Measurements from ENCODE around the gene DMRTB1. TPM values are rescaled to one million over a fixed set of nuclear protein-coding genes. Genes with fewer than 3 reads are reported as not detected.

The DMRTB1 gene
- total RNA-seq, 2 experiments from 2014 or later = not detected

GRCh38 chr1:53470584-53470983, 11.4 kb downstream of the DMRTB1 start:
- intact Hi-C loops (cut with micrococcal nuclease) = no loop called here

GRCh38 chr1:53471000-53471399, 11.8 kb downstream of the DMRTB1 start:
- CTCF ChIA-PET = no interaction called here
- DNase-seq = no peak
- no peak overlapping the region for H3K27ac Mint-ChIP-seq
- H3K4me1 Mint-ChIP-seq (ENCODE audit: low read depth) = no peaks in the 10 kb centered on the region
- POLR2A ChIA-PET = no interaction called here
- H3K4me3 Mint-ChIP-seq = no peak overlapping the region
- H3K9me3 Mint-ChIP-seq = no peaks in the 10 kb centered on the region
- intact Hi-C loops (cut with micrococcal nuclease) = no loop called here
- no peaks in the 10 kb centered on the region for H3K36me3 Mint-ChIP-seq
- H3K27me3 Mint-ChIP-seq = no peaks in the 10 kb centered on the region

More at GRCh38 chr1:53470584-53470983, 11.4 kb downstream of the DMRTB1 start:
- CTCF ChIA-PET = no interaction called here
- POLR2A ChIA-PET = no interaction called here
- Mint-ChIP-seq H3K4me3 (no peak overlapping the region), H3K9me3 (no peaks in the 10 kb centered on the region), H3K27ac (no peak overlapping the region), H3K36me3 (no peaks in the 10 kb centered on the region), H3K27me3 (no peaks in the 10 kb centered on the region), H3K4me1 (ENCODE audit: low read depth) (no peaks in the 10 kb centered on the region)
- DNase-seq = no peak

- no peaks in the 10 kb centered on the region for H3K9me3 Mint-ChIP-seq
- H3K27me3 Mint-ChIP-seq = no peaks in the 10 kb centered on the region
- no peak overlapping the region for H3K27ac Mint-ChIP-seq
- ChIA-PET POLR2A (no interaction called here), CTCF (no interaction called here)
- no peaks in the 10 kb centered on the region for H3K36me3 Mint-ChIP-seq
- no peaks in the 10 kb centered on the region for H3K4me1 Mint-ChIP-seq (ENCODE audit: low read depth)
- H3K4me3 Mint-ChIP-seq = no peak overlapping the region
- intact Hi-C loops (cut with micrococcal nuclease) = no loop called here
- no peak for DNase-seq
These were observed 14.3 kb downstream of the DMRTB1 start for GRCh38 chr1:53473463-53473862.

GRCh38 chr1:53475664-53476063, 16.5 kb downstream of the DMRTB1 start:
- ChIA-PET POLR2A (no interaction called here), CTCF (no interaction called here)
- Mint-ChIP-seq H3K4me1 (ENCODE audit: low read depth) (no peaks in the 10 kb centered on the region), H3K36me3 (no peaks in the 10 kb centered on the region), H3K27ac (no peak overlapping the region), H3K4me3 (no peak overlapping the region), H3K27me3 (no peaks in the 10 kb centered on the region), H3K9me3 (no peaks in the 10 kb centered on the region)
- intact Hi-C loops (cut with micrococcal nuclease) = no loop called here
- DNase-seq = no peak

GRCh38 chr1:53476579-53476978, 17.4 kb downstream of the DMRTB1 start:
- Mint-ChIP-seq H3K4me3 (no peak overlapping the region), H3K27ac (no peak overlapping the region), H3K36me3 (no peaks in the 10 kb centered on the region), H3K9me3 (no peaks in the 10 kb centered on the region), H3K4me1 (ENCODE audit: low read depth) (no peaks in the 10 kb centered on the region), H3K27me3 (no peaks in the 10 kb centered on the region)
- POLR2A ChIA-PET = no interaction called here
- intact Hi-C loops (cut with micrococcal nuclease) = no loop called here
- DNase-seq = no peak
- CTCF ChIA-PET = interaction anchor here (0.8 kb wide), 1 partner anchor 65 kb away, joined by 4 read pairs; no protein-coding TSS in a partner anchor

DNA sequence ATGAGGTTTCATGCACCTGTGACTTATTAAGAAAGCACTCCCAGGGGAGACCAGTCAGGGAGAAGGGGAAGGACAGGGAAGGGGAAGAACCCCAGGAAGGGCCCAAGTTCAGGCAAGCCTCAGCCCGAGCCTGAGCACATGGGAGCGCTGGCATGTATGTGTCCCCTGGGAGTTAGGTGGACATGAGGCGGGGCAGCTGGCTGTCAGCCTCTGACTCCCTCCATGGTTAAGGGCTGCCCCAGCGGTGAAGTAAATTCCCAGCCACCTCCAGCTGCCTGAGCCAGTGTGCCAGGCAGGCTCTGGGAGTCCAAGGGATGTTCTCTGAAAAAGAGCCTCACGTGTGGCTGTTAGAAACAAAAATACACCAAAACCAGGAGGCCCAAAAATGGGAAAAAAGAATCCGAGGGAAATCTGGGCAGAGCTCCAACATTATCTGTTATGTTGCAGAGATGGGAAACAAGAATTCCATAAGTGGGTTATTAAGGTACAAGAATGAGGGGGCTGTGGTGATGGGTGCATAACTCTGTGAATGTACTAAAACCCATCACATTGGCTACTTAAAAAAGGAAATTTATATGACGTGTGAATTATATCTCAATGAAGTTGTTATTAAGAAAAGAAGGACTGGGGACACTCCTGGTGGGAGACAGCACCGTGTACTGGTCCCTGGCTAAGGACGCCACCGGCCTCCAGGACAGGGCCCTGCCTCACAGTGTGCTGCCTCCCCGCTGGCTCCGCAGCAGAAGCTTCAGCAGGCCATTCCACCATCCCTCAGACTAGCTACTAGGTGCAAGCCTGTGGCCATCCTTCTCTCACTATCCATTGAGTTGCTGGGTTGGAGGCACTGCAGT, 18.7 kb downstream of the DMRTB1 start:
- intact Hi-C loops (cut with micrococcal nuclease) = no loop called here
- H3K4me3 Mint-ChIP-seq = no peak overlapping the region
- no peak for DNase-seq
- H3K27me3 Mint-ChIP-seq = no peaks in the 10 kb centered on the region
- H3K27ac Mint-ChIP-seq = no peak overlapping the region
- no peaks in the 10 kb centered on the region for H3K36me3 Mint-ChIP-seq
- POLR2A ChIA-PET = no interaction called here
- H3K9me3 Mint-ChIP-seq = no peaks in the 10 kb centered on the region
- CTCF ChIA-PET = no interaction called here
- no peaks in the 10 kb centered on the region for H3K4me1 Mint-ChIP-seq (ENCODE audit: low read depth)

DNA sequence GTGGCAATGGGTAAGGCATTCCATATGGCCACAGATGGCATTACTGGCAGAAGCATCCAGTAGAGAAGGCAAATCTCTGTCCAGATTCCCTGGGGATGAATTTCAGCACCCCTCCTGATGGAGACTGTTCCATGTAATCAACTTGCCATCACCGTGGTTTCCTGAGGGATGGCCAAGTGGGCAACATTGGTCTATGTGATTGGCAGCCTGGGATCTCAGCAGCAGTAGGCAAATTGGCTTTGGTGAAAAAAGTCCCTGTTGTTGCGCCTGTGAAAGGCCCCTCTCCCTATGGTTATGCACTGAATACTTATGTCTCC, 19.3 kb downstream of the DMRTB1 start:
- Mint-ChIP-seq H3K27ac (no peak overlapping the region), H3K4me3 (no peak overlapping the region), H3K36me3 (no peaks in the 10 kb centered on the region), H3K4me1 (ENCODE audit: low read depth) (no peaks in the 10 kb centered on the region), H3K9me3 (no peaks in the 10 kb centered on the region), H3K27me3 (no peaks in the 10 kb centered on the region)
- ChIA-PET CTCF (no interaction called here), POLR2A (no interaction called here)
- intact Hi-C loops (cut with micrococcal nuclease) = no loop called here
- DNase-seq = no peak

GRCh38 chr1:53480678-53481077, 21.5 kb downstream of the DMRTB1 start:
- Mint-ChIP-seq H3K27me3 (peaks cover 8% of the 10 kb centered on the region), H3K4me1 (ENCODE audit: low read depth) (no peaks in the 10 kb centered on the region), H3K9me3 (no peaks in the 10 kb centered on the region), H3K36me3 (no peaks in the 10 kb centered on the region), H3K4me3 (no peak overlapping the region), H3K27ac (no peak overlapping the region)
- ChIA-PET POLR2A (no interaction called here), CTCF (no interaction called here)
- DNase-seq = no peak
- intact Hi-C loops (cut with micrococcal nuclease) = no loop called here

GRCh38 chr1:53481456-53481855, 22.3 kb downstream of the DMRTB1 start:
- Mint-ChIP-seq H3K4me1 (ENCODE audit: low read depth) (no peaks in the 10 kb centered on the region), H3K9me3 (no peaks in the 10 kb centered on the region), H3K27ac (no peak overlapping the region), H3K4me3 (no peak overlapping the region), H3K36me3 (no peaks in the 10 kb centered on the region), H3K27me3 (peaks cover 8% of the 10 kb centered on the region)
- intact Hi-C loops (cut with micrococcal nuclease) = no loop called here
- no peak for DNase-seq
- CTCF ChIA-PET = no interaction called here
- POLR2A ChIA-PET = no interaction called here

GRCh38 chr1:53482441-53483153, 23.4 kb downstream of the DMRTB1 start:
- ChIA-PET POLR2A (no interaction called here), CTCF (interaction anchor here (1.2 to 2.3 kb wide), 2 partner anchors 200 to 271 kb away, joined by 3 to 10 read pairs; no protein-coding TSS in a partner anchor)
- DNase-seq = no peak
- Mint-ChIP-seq H3K27me3 (peaks cover 11% of the 10 kb centered on the region), H3K36me3 (no peaks in the 10 kb centered on the region), H3K4me3 (no peak overlapping the region), H3K9me3 (no peaks in the 10 kb centered on the region), H3K4me1 (ENCODE audit: low read depth) (no peaks in the 10 kb centered on the region), H3K27ac (no peak overlapping the region)
- intact Hi-C loops (cut with micrococcal nuclease) = no loop called here

GRCh38 chr1:53483170-53483569, 24.0 kb downstream of the DMRTB1 start:
- no peak overlapping the region for H3K4me3 Mint-ChIP-seq
- H3K27me3 Mint-ChIP-seq = peaks cover 14% of the 10 kb centered on the region
- POLR2A ChIA-PET = no interaction called here

GRCh38 chr1:53483656-53484055, 24.5 kb downstream of the DMRTB1 start:
- POLR2A ChIA-PET = interaction anchor here (0.5 kb wide), 1 partner anchor 255 kb away, joined by 3 read pairs; no protein-coding TSS in a partner anchor
- H3K27me3 Mint-ChIP-seq = peaks cover 14% of the 10 kb centered on the region

More at GRCh38 chr1:53483170-53483569, 24.0 kb downstream of the DMRTB1 start:
- no peak for DNase-seq
- Mint-ChIP-seq H3K4me1 (ENCODE audit: low read depth) (no peaks in the 10 kb centered on the region), H3K9me3 (no peaks in the 10 kb centered on the region), H3K36me3 (no peaks in the 10 kb centered on the region), H3K27ac (no peak overlapping the region)
- intact Hi-C loops (cut with micrococcal nuclease) = no loop called here
- CTCF ChIA-PET = interaction anchor here (0.6 to 2.3 kb wide), 4 partner anchors 13 to 271 kb away, joined by 3 to 10 read pairs (median 4); no protein-coding TSS in a partner anchor

More at GRCh38 chr1:53483656-53484055, 24.5 kb downstream of the DMRTB1 start:
- no peak overlapping the region for H3K27ac Mint-ChIP-seq
- CTCF ChIA-PET = interaction anchor here (0.6 to 2.3 kb wide), 4 partner anchors 14 to 270 kb away, joined by 3 to 10 read pairs (median 4); no protein-coding TSS in a partner anchor
- DNase-seq = no peak
- no peaks in the 10 kb centered on the region for H3K4me1 Mint-ChIP-seq (ENCODE audit: low read depth)
- H3K4me3 Mint-ChIP-seq = no peak overlapping the region
- intact Hi-C loops (cut with micrococcal nuclease) = no loop called here
- no peaks in the 10 kb centered on the region for H3K36me3 Mint-ChIP-seq
- H3K9me3 Mint-ChIP-seq = no peaks in the 10 kb centered on the region

Data from activated CD4-positive, alpha-beta memory T cell treated with anti-CD3 and anti-CD28 coated beads for 36 hours (primary cell).